GM23248 (cell line): ENCODE measurements around the gene SDHB.

ENCODE experiments used
- EZH2 ChIP-seq: fragments of 200-600 bp; sonication (generic); IDR thresholded peaks from 2 replicates; pipeline ENCODE4 v1.6.1; 2018; ENCODE audit warnings: antibody characterized with exemption, mild to moderate bottlenecking; ENCODE audit not compliant: insufficient read depth, poor library complexity, severe bottlenecking
- EZH2phosphoT487 ChIP-seq: fragments of 200-600 bp; sonication (generic); IDR thresholded peaks from 2 replicates; pipeline ENCODE4 v1.6.1; 2018; ENCODE audit warnings: antibody characterized with exemption, moderate library complexity, mild to moderate bottlenecking, low read depth; ENCODE audit not compliant: insufficient read depth

DNA sequence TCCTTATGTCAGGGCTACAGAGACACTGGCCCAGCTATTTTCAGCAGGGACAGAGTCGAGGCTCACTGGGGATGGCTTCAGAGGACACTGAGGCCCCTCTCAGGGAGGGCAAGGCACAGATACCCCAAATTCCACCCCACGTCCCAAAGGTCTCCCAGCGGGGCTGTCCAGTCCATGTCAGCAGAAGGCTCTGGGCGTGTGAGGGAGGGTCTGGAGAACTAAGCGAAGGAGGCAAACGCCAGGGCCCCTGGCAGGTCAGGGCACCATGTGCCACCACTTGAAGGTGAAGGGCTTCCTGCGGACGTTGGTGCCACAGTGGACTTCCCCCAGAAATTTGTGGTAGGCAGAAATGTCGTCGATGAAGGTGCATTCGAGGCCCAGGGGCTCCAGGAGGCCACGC lies 15.0 kb upstream of the SDHB start:
- no peak for TF ChIP-seq EZH2
- TF ChIP-seq EZH2phosphoT487: no peak
